ENCODE data around the gene TM9SF1.

Gene TM9SF1

DNA sequence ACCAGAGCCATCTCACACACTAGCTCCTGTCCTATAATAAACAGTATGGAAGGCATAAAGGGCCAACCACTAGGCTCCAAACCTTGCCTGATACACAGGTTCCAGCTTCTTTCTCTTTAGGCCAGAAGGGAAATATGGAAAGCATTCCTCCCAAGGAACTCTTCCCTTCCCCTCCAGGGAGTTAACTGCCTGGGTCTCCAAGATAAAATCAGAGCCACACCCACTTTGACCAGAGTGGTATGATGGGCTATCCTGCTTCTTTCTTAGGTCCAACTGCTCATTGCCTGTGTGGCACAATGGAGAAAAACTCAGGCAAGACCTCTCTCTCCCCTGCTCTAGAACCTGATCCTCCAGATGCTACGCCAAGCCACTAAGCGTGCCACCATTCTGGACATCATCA, 12.4 kb upstream of the TM9SF1 start:
- no peak for ATAC-seq (ENCODE audit: insufficient read depth, low read depth)
- Histone ChIP-seq H3K9me3 (ENCODE audit: insufficient read depth, low read length, severe bottlenecking) (peaks cover 3% of the 10 kb centered on the region), H3K9ac (ENCODE audit: low read depth, low read length) (no peak overlapping the region), H3K4me1 (ENCODE audit: insufficient read depth, low read length) (peaks cover 14% of the 10 kb centered on the region), H3K79me2 (ENCODE audit: insufficient read depth, low read length) (peaks cover 22% of the 10 kb centered on the region), H3K4me3 (ENCODE audit: low read depth in 1 of 2, low read length in 2 of 2) (no peak overlapping the region), H3K36me3 (ENCODE audit: insufficient read depth, low read length) (peaks cover 78% of the 10 kb centered on the region), H2AFZ (ENCODE audit: low read depth, low read length) (no peak overlapping the region), H3K4me2 (ENCODE audit: insufficient read depth, low read length) (no peak overlapping the region), H3K27ac (ENCODE audit: low read length) (no peak overlapping the region), H3K27me3 (ENCODE audit: insufficient read depth, low read length, poor library complexity) (no peaks in the 10 kb centered on the region), H4K20me1 (ENCODE audit: insufficient read depth, low read length) (no peaks in the 10 kb centered on the region)
- DNase-seq = no peak
- TF ChIP-seq, protein P1, sequence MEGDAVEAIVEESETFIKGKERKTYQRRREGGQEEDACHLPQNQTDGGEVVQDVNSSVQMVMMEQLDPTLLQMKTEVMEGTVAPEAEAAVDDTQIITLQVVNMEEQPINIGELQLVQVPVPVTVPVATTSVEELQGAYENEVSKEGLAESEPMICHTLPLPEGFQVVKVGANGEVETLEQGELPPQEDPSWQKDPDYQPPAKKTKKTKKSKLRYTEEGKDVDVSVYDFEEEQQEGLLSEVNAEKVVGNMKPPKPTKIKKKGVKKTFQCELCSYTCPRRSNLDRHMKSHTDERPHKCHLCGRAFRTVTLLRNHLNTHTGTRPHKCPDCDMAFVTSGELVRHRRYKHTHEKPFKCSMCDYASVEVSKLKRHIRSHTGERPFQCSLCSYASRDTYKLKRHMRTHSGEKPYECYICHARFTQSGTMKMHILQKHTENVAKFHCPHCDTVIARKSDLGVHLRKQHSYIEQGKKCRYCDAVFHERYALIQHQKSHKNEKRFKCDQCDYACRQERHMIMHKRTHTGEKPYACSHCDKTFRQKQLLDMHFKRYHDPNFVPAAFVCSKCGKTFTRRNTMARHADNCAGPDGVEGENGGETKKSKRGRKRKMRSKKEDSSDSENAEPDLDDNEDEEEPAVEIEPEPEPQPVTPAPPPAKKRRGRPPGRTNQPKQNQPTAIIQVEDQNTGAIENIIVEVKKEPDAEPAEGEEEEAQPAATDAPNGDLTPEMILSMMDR (IDR thresholded peaks at IDR 0.05; ENCODE audit: borderline replicate concordance, extremely low read depth, low read length, poor library complexity, severe bottlenecking) = no peak
- no peak for TF ChIP-seq EZH2 (IDR thresholded peaks at IDR 0.05; ENCODE audit: borderline replicate concordance, low read depth, low read length, severe bottlenecking)

DNA sequence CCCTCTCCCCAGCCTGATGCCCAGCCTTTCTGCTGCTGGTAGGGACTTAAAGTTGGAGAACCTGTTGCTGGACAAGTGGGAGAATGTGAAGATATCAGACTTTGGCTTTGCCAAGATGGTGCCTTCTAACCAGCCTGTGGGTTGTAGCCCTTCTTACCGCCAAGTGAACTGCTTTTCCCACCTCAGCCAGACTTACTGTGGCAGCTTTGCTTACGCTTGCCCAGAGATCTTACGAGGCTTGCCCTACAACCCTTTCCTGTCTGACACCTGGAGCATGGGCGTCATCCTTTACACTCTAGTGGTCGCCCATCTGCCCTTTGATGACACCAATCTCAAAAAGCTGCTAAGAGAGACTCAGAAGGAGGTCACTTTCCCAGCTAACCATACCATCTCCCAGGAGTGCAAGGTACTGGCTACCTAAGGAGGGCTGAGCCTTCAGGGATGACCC, 11.9 kb upstream of the TM9SF1 start:
- no peaks in the 10 kb centered on the region for H4K20me1 ChIP-seq (ENCODE audit: insufficient read depth, low read length)
- no peak overlapping the region for H2AFZ ChIP-seq (ENCODE audit: low read depth, low read length)
- no peak for TF ChIP-seq EZH2 (IDR thresholded peaks at IDR 0.05; ENCODE audit: borderline replicate concordance, low read depth, low read length, severe bottlenecking)
- TF ChIP-seq, protein P1 (IDR thresholded peaks at IDR 0.05; ENCODE audit: borderline replicate concordance, extremely low read depth, low read length, poor library complexity, severe bottlenecking) = no peak
- H3K36me3 ChIP-seq (ENCODE audit: insufficient read depth, low read length) = peaks cover 78% of the 10 kb centered on the region
- ATAC-seq (ENCODE audit: insufficient read depth, low read depth) = no peak
- DNase-seq = no peak
- H3K27me3 ChIP-seq (ENCODE audit: insufficient read depth, low read length, poor library complexity) = no peaks in the 10 kb centered on the region
- no peak overlapping the region for H3K4me2 ChIP-seq (ENCODE audit: insufficient read depth, low read length)
- H3K9ac ChIP-seq (ENCODE audit: low read depth, low read length) = no peak overlapping the region
- no peak overlapping the region for H3K27ac ChIP-seq (ENCODE audit: low read length)
- H3K4me3 ChIP-seq (ENCODE audit: low read depth in 1 of 2, low read length in 2 of 2) = no peak overlapping the region
- peaks cover 18% of the 10 kb centered on the region for H3K79me2 ChIP-seq (ENCODE audit: insufficient read depth, low read length)
- H3K4me1 ChIP-seq (ENCODE audit: insufficient read depth, low read length) = peaks cover 11% of the 10 kb centered on the region
- peaks cover 3% of the 10 kb centered on the region for H3K9me3 ChIP-seq (ENCODE audit: insufficient read depth, low read length, severe bottlenecking)

DNA sequence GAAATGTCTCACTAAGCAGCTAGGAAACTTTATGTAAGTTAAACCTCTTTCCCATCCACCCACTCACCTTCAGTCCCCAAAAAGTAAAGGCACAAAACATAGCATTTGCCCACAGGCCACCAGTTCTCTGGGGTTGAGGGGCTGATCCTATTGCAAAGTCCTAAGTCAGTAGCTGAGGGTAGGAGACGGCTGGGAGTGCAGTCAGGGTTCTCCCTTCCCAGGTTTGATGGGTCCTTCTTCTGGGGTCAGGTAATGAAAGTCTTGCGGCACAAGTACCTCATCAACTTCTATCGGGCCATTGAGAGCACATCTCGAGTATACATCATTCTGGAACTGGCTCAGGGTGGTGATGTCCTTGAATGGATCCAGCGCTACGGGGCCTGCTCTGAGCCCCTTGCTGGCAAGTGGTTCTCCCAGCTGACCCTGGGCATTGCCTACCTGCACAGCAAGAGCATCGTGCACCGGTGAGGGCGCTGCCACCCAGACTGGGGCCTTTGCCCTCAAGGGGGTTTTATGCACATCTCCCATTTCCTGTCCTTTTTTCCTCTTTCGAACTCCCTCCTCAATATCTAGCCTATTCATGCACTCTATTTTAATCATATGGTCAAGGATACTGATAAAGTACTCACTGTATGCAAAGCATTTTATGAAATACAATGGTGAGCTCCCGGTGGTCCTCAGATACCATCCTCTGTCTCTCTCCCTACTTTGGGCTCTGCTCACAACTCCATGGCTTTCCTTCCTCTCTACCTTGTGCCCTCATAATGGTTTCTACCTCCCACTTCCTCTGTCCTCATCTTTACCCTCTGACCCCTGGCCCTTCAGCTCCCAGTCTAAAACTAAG, 11.2 kb upstream of the TM9SF1 start:
- Histone ChIP-seq H3K9ac (ENCODE audit: low read depth, low read length) (no peak overlapping the region), H3K4me1 (ENCODE audit: insufficient read depth, low read length) (peaks cover 4% of the 10 kb centered on the region), H3K9me3 (ENCODE audit: insufficient read depth, low read length, severe bottlenecking) (peaks cover 5% of the 10 kb centered on the region), H2AFZ (ENCODE audit: low read depth, low read length) (no peak overlapping the region), H3K4me3 (ENCODE audit: low read depth in 1 of 2, low read length in 2 of 2) (no peak overlapping the region), H3K79me2 (ENCODE audit: insufficient read depth, low read length) (peaks cover 15% of the 10 kb centered on the region), H3K4me2 (ENCODE audit: insufficient read depth, low read length) (no peak overlapping the region), H3K27ac (ENCODE audit: low read length) (no peak overlapping the region), H4K20me1 (ENCODE audit: insufficient read depth, low read length) (no peaks in the 10 kb centered on the region), H3K36me3 (ENCODE audit: insufficient read depth, low read length) (peaks cover 79% of the 10 kb centered on the region), H3K27me3 (ENCODE audit: insufficient read depth, low read length, poor library complexity) (no peaks in the 10 kb centered on the region)
- no peak for ATAC-seq (ENCODE audit: insufficient read depth, low read depth)
- TF ChIP-seq EZH2 (IDR thresholded peaks at IDR 0.05; ENCODE audit: borderline replicate concordance, low read depth, low read length, severe bottlenecking) = no peak
- TF ChIP-seq, protein P1 (IDR thresholded peaks at IDR 0.05; ENCODE audit: borderline replicate concordance, extremely low read depth, low read length, poor library complexity, severe bottlenecking) = no peak
- DNase-seq = no peak
